NCI-H226 (cell line): ENCODE results near the gene PLXNA3.

Source experiments
- DNase-seq: peaks from one replicate; pipeline ENCODE4 v3.0.0-alpha.2; 2015

Gene PLXNA3

DNA sequence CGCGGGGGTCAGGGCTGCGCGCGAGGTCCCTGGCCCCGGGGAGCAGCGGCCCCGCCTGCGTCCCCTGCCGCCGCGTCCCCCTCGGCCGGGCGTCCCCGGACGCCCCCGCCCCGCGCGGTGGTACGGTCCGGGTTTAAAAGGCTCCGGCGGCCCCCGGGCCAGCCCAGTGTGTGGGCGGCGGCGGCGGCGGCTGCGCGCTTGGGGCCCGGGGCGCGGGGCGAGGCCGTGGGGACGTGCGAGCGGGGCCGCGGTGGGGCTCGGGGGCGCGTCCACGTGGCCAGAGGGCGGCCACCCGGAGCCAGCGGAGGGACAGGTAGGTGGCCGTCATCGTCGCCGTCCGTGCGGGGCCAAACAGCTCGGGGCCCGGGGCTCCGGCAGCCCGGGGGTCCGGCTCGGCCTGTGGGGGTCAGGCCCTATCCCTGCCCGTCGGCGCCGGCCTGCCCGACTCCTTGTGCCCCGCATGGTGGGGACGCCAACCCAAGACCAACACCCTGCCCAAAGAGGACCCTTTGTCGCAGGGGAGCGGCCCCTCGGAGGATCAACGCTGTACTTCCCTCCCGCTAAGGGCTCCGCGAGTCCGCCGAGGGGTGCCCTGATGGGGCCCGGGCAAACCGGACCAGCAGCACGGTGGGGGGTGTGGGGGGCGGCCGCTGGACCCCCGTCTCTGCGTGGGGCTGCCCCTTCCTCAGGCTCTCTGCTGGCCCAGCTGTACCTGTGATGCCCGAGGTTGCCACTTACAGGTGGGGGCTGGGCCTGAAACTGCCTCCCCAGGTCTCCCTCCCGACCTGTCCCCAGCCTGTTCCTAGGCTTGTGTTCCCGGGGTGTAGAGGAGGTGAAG is at the start of gene PLXNA3:
Gene PLXNA3 (plus strand): TSS at position 166 of the 838 bp plus-strand sequence. CDS start 1,903 bp downstream, outside the sequence.
- no peak for DNase-seq

DNA sequence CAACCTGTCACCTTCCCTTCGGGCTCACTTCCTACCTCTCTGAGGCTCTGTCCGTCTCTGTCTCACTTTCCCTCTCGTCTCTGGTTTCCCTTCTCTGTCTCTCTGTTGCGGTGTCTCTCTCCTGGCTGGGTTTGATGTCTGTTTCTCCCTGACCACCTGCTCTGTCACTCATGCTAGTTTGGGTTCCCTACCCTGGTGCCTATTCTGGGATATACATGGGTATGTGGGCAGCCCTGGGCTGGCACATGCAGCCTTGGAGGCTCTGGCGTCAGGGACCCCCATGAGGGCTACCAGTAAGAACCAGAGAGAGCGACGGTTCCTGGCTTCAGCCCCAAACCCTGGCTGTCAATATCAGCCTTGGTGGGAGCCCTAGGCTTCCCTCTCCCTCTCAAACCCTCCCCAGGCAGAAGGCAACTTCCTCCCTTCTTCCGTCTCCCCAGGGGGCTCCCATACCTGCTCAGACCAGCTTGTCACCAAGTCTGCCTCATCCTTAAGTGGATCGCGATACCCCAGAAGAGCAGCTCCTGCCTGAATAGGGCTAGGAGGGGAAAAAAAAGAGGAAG is 49.3 kb upstream of the PLXNA3 start:
- DNase-seq: no peak

DNA sequence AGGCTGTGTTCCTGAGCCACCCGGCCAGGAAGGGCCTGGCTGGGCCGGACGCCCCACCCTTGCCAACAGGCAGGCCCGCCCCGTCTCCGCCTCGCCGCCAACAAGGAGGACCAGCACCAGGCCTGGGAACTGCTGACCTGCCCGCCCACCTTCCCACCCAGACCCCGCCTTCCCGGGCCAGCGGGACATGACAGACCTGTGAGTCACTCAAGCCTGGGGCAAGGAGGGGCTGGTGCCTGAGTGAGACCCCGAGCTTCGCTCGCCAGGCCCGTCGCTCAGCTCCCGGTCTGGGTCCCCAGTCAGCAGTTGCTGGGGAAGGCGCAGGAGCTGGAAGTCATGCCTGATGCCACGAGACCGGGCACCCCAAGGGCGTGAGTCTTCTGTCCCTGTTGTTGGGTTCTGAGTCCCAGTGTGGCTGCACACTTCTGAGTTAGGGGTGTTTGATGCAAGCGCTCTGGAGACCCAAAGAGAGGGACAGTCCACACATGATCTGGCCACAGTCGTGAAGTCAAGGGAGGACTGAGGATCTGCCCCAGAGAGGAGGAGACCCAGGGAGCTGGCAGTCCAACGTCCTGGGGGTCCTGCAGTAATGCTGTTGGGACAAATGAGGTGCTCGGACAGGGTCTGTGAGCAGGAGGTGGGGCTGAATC is 48.7 kb upstream of the PLXNA3 start, which contains the start of gene DNASE1L1:
Gene DNASE1L1 (minus strand): TSS at position 33 of the 650 bp plus-strand sequence. CDS start 3,686 bp downstream, outside the sequence.
- DNase-seq: peak; percentile 89

DNA sequence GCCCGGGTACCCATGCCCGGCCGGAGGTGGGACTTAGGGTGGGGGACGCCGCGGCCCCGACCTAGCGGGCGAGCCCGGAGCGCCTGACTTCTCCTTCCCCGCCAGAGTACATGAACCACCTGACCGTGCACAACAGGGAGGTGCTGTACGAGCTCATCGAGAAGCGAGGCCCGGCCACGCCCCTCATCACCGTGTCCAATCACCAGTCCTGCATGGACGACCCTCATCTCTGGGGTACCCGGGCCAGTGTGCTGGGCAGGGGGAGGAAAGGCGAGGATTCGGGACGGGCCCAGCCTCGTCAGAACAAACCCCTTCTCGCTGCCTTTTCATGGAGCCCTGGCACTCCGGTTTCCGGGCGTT is 46.1 kb upstream of the PLXNA3 start:
- DNase-seq: peak; percentile 60

GRCh38 chrX:154412468-154412867 is 45.6 kb upstream of the PLXNA3 start:
- no peak for DNase-seq

GRCh38 chrX:154413142-154413541 is 44.9 kb upstream of the PLXNA3 start:
- no peak for DNase-seq

GRCh38 chrX:154417157-154417556 is 40.9 kb upstream of the PLXNA3 start:
- no peak for DNase-seq

DNA sequence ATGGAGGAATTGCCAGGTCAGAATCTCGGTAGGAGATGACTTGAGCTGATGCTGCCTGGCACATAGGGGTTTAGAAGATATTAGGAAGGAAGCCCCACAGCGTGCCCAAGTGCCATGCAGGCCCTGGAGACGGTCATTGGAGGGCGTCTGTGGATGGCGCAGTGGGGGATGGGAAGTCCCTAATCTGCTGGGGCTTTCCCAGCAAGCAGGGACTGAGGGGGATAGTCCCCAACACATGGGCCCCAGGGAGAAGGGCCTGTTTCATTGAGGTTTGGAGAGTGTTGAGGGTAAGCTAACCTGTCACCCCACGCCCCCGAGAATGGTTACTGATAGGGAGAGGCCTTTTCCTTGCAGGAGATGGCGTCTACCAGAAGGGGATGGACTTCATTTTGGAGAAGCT is 38.9 kb upstream of the PLXNA3 start:
- no peak for DNase-seq

DNA sequence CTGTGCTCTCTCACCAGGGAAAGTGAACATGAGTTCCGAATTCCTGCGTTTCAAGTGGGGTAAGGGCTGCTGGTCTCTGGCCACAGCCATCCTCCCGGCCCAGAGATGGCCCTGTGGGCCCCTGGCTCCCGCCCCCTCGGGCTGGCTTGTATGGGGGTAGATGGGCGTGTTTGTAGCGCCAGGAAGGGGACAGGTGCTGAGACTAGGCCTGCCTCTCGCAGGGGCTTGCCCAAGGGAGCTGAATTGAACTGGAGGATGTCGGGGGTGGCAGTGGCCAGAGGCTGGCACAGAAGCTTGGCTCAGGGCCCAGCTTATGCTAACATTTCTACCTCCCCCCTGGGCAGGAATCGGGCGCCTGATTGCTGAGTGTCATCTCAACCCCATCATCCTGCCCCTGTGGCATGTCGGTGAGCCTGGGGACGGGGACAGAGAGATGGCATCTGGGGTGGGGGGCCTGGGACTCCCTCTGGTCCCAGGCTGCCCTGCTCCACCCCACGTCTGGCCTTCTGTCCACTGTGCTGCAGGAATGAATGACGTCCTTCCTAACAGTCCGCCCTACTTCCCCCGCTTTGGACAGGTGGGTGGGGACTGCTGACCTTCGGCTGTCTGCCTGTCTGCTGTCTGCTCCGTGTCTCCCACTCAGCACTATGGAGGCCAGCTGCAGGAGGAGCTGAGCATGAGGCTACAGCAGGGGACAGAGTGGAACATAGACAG is 38.2 kb upstream of the PLXNA3 start:
- DNase-seq: no peak

GRCh38 chrX:154420402-154420756 is 37.7 kb upstream of the PLXNA3 start:
- no peak for DNase-seq

- DNase-seq: no peak
Observed at GRCh38 chrX:154426916-154427770, 30.9 kb upstream of the PLXNA3 start.

GRCh38 chrX:154428176-154429171 is 29.6 kb upstream of the PLXNA3 start, which contains the start of gene ATP6AP1:
Gene ATP6AP1 (plus strand): TSS chrX:154428677. CDS start chrX:154428693, 16 bp downstream.
- DNase-seq: peak; percentile 91

GRCh38 chrX:154429711-154430110 is 28.4 kb upstream of the PLXNA3 start:
- DNase-seq: no peak

GRCh38 chrX:154430479-154430878 is 27.6 kb upstream of the PLXNA3 start:
- DNase-seq: no peak

- no peak for DNase-seq
Observed at GRCh38 chrX:154430916-154431315, 27.2 kb upstream of the PLXNA3 start.

DNA sequence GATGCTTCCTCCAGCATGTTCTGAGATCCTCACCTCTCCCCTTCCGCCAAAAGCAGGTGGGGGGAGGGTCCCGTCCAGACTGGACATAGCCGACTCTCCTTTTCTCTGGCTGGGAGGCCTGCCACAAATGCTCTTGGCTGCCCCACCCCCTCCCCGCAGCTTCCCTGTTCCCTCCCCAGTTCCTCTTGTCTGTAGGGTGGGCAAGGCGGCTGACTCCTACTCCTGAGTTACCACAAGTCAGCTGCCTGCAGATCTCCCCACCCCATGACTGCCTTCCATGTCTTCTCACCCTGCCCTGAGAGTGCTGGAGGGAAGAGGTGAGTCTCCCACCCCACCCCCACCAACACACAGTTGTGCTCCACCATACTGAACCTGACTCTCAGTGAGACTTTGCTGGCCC is 26.7 kb upstream of the PLXNA3 start:
- DNase-seq: no peak

- no peak for DNase-seq
Observed at GRCh38 chrX:154432210-154432609, 25.9 kb upstream of the PLXNA3 start.

DNA sequence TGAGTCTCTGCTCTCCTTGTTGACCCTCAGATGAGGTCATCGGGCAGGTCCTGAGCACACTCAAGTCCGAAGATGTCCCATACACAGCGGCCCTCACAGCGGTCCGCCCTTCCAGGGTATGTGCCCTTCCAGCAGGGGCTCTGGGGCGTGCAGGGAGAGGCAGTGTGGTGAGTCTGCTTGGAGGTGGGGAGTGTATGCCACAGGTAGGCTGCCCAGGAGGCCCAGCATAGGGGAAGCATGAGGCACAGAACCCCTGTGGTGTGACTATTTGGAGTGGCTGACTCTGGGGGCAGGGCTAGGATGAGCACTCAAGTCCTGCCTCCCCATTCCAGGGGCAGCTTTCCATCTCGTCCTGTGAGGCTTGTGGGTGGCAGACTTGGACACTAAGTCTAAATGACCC is 24.5 kb upstream of the PLXNA3 start:
- DNase-seq: no peak

DNA sequence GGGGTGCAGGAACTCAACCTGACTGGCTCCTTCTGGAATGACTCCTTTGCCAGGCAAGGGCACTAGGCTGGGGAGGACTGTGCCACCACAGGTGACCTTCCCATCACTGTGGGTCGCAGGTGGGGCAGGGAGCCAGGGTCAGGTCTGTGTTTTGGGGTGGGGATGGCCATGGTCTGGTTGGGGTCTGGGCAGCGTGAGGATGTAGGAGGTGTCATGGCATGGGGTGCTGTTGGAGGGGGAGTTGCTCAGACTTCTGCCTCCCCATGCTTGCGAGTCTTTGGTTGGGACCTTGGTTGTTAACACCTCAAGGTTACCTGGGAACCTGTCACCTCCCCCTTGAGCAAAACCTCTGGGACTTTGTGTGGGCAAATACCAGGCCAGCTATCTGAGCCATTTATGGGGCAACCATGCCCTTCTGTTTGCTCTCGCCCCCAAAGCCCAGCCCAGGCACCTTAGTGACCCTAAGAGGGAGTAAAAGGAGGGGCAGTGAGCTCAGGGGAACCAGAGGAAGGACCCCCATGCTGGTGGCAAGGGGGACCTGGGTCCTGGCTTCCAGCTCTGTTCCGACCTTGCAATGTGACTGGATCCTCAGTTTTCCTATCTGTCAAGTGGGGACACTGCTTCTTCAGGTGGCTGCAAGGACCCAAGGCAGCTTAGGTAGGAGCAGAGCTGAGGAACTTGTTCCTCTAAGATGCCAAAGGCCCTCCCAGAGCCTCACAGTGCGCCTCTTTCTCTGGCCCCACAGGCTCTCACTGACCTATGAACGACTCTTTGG is 23.5 kb upstream of the PLXNA3 start:
- DNase-seq: no peak

GRCh38 chrX:154435171-154435733 is 22.8 kb upstream of the PLXNA3 start:
- no peak for DNase-seq
